Stomach (tissue), 9 donors: Measurements from ENCODE around the gene IL31RA. TPM values are rescaled to one million over a fixed set of nuclear protein-coding genes. Genes with fewer than 3 reads are reported as not detected.

Experiments used
- DNase-seq, 2 donors: peaks; one replicate each; pipeline versions ENCODE4 v3.0.0 to v3.0.0-alpha.2; 2013 to 2019
- H3K27ac ChIP-seq, 5 donors: fragments of 200-600 bp in 4 of 5; sonication (generic) in 4 of 5; one replicate each; pipeline ENCODE4 v1.5.1; 2013 to 2019; ENCODE audit warnings: mild to moderate bottlenecking in 1 of 5, moderate library complexity in 1 of 5
- H3K27me3 ChIP-seq, 3 donors: fragments of 200-600 bp; sonication (generic); one replicate each; pipeline ENCODE4 v1.5.1; 2017 to 2019; ENCODE audit warnings: mixed run types in 1 of 3
- H3K36me3 ChIP-seq, 4 donors: fragments of 200-600 bp; sonication (generic); 1 replicate in 3 of 4; 2 replicates in 1 of 4; pipeline ENCODE4 v1.5.1; 2016 to 2019
- H3K4me1 ChIP-seq, 4 donors: fragments of 200-600 bp; sonication (generic); one replicate each; pipeline ENCODE4 v1.5.1; 2016 to 2019
- H3K4me3 ChIP-seq, 4 donors: fragments of 200-600 bp; sonication (generic) in 3 of 4; one replicate each; pipeline ENCODE4 v1.5.1; 2016 to 2019; ENCODE audit warnings: mild to moderate bottlenecking in 1 of 4
- H3K9me3 ChIP-seq, 4 donors: fragments of 200-600 bp; sonication (generic); one replicate each; pipeline ENCODE4 v1.5.1; 2016 to 2019
- CTCF ChIP-seq, 7 experiments: fragments of 450-650 bp in 4 of 7; fragments of 200-600 bp in 3 of 7; sonication (generic) in 3 of 7; IDR thresholded peaks; one replicate each; pipeline ENCODE4 v1.5.1; 2016 to 2019; ENCODE audit warnings: antibody characterized with exemption in 7 of 7, control low read depth in 2 of 7, mild to moderate bottlenecking in 1 of 7
- EP300 ChIP-seq: sonication (generic); formaldehyde crosslinking; IDR thresholded peaks from one replicate; pipeline ENCODE4 v1.6.1; 2017; ENCODE audit warnings: antibody characterized with exemption
- POLR2A ChIP-seq, 4 donors: fragments of 450-650 bp; IDR thresholded peaks; one replicate each; pipeline ENCODE4 v1.6.1; 2016; ENCODE audit warnings: antibody characterized with exemption in 4 of 4, control low read depth in 2 of 4, mild to moderate bottlenecking in 1 of 4, moderate library complexity in 1 of 4
- POLR2AphosphoS5 ChIP-seq, 3 donors: sonication (generic); formaldehyde crosslinking; IDR thresholded peaks; one replicate each; pipeline ENCODE4 v1.6.1; 2016; ENCODE audit warnings: antibody characterized with exemption in 3 of 3
- WGBS, 5 donors: extraction: QIAGEN DNeasy Blood & Tissue Kit in 3 of 5; methylation state at CpG; one replicate each; pipeline versions ENCODE4 v1.1.5 to v1.1.7; 2013 to 2018; 5-methylcytosine and 5-hydroxymethylcytosine counted together
- intact Hi-C: fragments of 100-400 bp; cut with DNase I; formaldehyde crosslinking; loops from one replicate; pipeline ENCODE4 v1.15.1; 2023; ENCODE audit warnings: low total_unique reads
- polyA plus RNA-seq, 3 donors: library from polyadenylated mRNA; stranded (reverse); fragments of 200-250 nt; gene quantifications; one replicate each; pipeline ENCODE4 v1.2.3, GENCODE V29; 2013
- total RNA-seq, 5 donors: library from RNA; depleted of rRNA; stranded (reverse); fragments of >200 nt; gene quantifications; one replicate each; pipeline versions ENCODE4 v1.1.0 to v1.2.3, GENCODE V29; 2014 to 2016
- donor health status: healthy with polysubstance abuse.
- donor health status: Bipolar disorder and iron deficiency.
- donor health status: healthy.

The IL31RA gene
- total and polyA plus RNA-seq, 8 donors: 0.18 to 1.3 TPM; not detected in 6

- Histone ChIP-seq H3K27ac (no peak overlapping the region), H3K36me3 (no peaks in the 10 kb centered on the region), H3K4me1 (no peaks in the 10 kb centered on the region), H3K27me3 (no peaks in the 10 kb centered on the region), H3K4me3 (no peak overlapping the region), H3K9me3 (no peaks in the 10 kb centered on the region)
- TF ChIP-seq POLR2A (IDR thresholded peaks at IDR 0.05) (no peak), EP300 (no peak), CTCF (IDR thresholded peaks at IDR 0.05) (no peak), POLR2AphosphoS5 (IDR thresholded peaks at IDR 0.05) (no peak)
- WGBS, 5 donors: 88 to 94% (median 90%) methylated on average over 10 of the region's 10 CpGs
- DNase-seq: no peak
- intact Hi-C loops: no loop called here
Observed at GRCh38 chr5:55913466-55914413, 62.6 kb downstream of the IL31RA start.

GRCh38 chr5:55914971-55915370, 63.8 kb downstream of the IL31RA start:
- 91 to 100% (median 98%) methylated on average over 2 of the region's 2 CpGs for WGBS, 5 donors
- TF ChIP-seq CTCF (IDR thresholded peaks at IDR 0.05): no peak
- TF ChIP-seq EP300: no peak
- no peak for TF ChIP-seq POLR2AphosphoS5 (IDR thresholded peaks at IDR 0.05)
- TF ChIP-seq POLR2A (IDR thresholded peaks at IDR 0.05): no peak
- Histone ChIP-seq H3K4me1 (no peaks in the 10 kb centered on the region), H3K27me3 (no peaks in the 10 kb centered on the region), H3K9me3 (no peaks in the 10 kb centered on the region), H3K27ac (no peak overlapping the region), H3K36me3 (no peaks in the 10 kb centered on the region), H3K4me3 (no peak overlapping the region)
- DNase-seq: no peak
- intact Hi-C loops: no loop called here

GRCh38 chr5:55915783-55916182, 64.6 kb downstream of the IL31RA start:
- intact Hi-C loops: no loop called here
- no peak overlapping the region for H3K27ac ChIP-seq
- H3K36me3 ChIP-seq: no peaks in the 10 kb centered on the region
- DNase-seq: no peak
- no peaks in the 10 kb centered on the region for H3K4me1 ChIP-seq
- H3K4me3 ChIP-seq: no peak overlapping the region
- 83 to 90% (median 86%) methylated on average over 3 of the region's 3 CpGs for WGBS, 5 donors
- H3K27me3 ChIP-seq: no peaks in the 10 kb centered on the region
- TF ChIP-seq POLR2AphosphoS5 (IDR thresholded peaks at IDR 0.05) (no peak), POLR2A (IDR thresholded peaks at IDR 0.05) (no peak), CTCF (IDR thresholded peaks at IDR 0.05) (no peak), EP300 (no peak)
- H3K9me3 ChIP-seq: no peaks in the 10 kb centered on the region

- H3K4me1 ChIP-seq: no peaks in the 10 kb centered on the region
- no peaks in the 10 kb centered on the region for H3K36me3 ChIP-seq
- 72 to 81% (median 79%) methylated on average over 10 of the region's 10 CpGs for WGBS, 5 donors
- intact Hi-C loops: no loop called here
- no peaks in the 10 kb centered on the region for H3K9me3 ChIP-seq
- H3K27me3 ChIP-seq: no peaks in the 10 kb centered on the region
- no peak overlapping the region for H3K27ac ChIP-seq
- no peak for DNase-seq
- TF ChIP-seq CTCF (IDR thresholded peaks at IDR 0.05) (no peak), EP300 (no peak), POLR2AphosphoS5 (IDR thresholded peaks at IDR 0.05) (no peak), POLR2A (IDR thresholded peaks at IDR 0.05) (no peak)
- no peak overlapping the region for H3K4me3 ChIP-seq
Observed at GRCh38 chr5:55916986-55917385, 65.8 kb downstream of the IL31RA start.
